ENCODE results near the gene CNTFR. TPM values are rescaled to one million over a fixed set of nuclear protein-coding genes. Genes with fewer than 3 reads are reported as not detected.

CNTFR gene
- total RNA-seq, 2 experiments from 2014 or later: not detected

DNA sequence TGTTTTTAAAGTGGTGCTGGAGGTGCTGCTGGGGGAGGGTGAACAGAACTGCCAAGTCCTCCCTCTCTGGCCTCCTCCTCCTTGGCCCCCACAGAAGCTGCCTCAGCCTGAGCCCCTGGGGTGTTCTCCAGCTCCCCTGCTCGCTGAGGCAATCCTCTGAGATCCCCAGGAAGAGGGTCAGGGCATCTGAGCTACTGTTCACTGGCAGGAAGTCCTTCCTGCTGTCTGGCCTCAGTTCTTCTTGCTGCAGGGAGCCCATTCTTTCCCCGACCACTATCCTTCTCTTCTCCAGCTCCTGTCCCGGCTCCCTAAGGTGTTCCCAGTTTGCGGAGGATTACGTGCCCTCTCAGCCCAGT lies 9.7 kb downstream of the CNTFR start:
- BruUV-seq (replicated peaks): no TSS peak
- Histone ChIP-seq H3K9me2 (ENCODE audit: insufficient read depth, low read length) (no peaks in the 10 kb centered on the region), H4K20me1 (ENCODE audit: insufficient read depth, low read length) (no peaks in the 10 kb centered on the region), H2AFZ (ENCODE audit: low read length) (no peak overlapping the region), H3K36me3 (ENCODE audit: insufficient read depth, low read length) (no peaks in the 10 kb centered on the region), H3K27ac (ENCODE audit: low read depth, low read length, poor library complexity, severe bottlenecking) (no peak overlapping the region), H3K9me3 (ENCODE audit: low read length) (no peaks in the 10 kb centered on the region), H3K79me2 (ENCODE audit: insufficient read depth, low read depth, low read length) (no peaks in the 10 kb centered on the region), H3K4me2 (ENCODE audit: low read length) (no peak overlapping the region), H3K4me1 (ENCODE audit: insufficient read depth, low read length, poor library complexity, severe bottlenecking) (no peaks in the 10 kb centered on the region), H3K4me3 (ENCODE audit: low read depth, low read length, poor library complexity, severe bottlenecking) (no peak overlapping the region)
- CTCF ChIA-PET (ENCODE audit: unreplicated experiment): interaction anchor here (0.9 kb wide), 1 partner anchor 176 kb away, joined by 3 read pairs; no protein-coding TSS in a partner anchor
- DNase-seq (ENCODE audit: low spot score): no peak
- POLR2A ChIA-PET: no interaction called here
- TF ChIP-seq, protein P1, sequence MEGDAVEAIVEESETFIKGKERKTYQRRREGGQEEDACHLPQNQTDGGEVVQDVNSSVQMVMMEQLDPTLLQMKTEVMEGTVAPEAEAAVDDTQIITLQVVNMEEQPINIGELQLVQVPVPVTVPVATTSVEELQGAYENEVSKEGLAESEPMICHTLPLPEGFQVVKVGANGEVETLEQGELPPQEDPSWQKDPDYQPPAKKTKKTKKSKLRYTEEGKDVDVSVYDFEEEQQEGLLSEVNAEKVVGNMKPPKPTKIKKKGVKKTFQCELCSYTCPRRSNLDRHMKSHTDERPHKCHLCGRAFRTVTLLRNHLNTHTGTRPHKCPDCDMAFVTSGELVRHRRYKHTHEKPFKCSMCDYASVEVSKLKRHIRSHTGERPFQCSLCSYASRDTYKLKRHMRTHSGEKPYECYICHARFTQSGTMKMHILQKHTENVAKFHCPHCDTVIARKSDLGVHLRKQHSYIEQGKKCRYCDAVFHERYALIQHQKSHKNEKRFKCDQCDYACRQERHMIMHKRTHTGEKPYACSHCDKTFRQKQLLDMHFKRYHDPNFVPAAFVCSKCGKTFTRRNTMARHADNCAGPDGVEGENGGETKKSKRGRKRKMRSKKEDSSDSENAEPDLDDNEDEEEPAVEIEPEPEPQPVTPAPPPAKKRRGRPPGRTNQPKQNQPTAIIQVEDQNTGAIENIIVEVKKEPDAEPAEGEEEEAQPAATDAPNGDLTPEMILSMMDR (conservative IDR thresholded peaks at IDR 0.05; ENCODE audit: low read length): no peak
- no peak for TF ChIP-seq EZH2phosphoT487 (IDR thresholded peaks at IDR 0.05; ENCODE audit: borderline replicate concordance, low read depth, low read length)
- intact Hi-C loops (cut with micrococcal nuclease; ENCODE audit: unreplicated experiment): no loop called here

DNA sequence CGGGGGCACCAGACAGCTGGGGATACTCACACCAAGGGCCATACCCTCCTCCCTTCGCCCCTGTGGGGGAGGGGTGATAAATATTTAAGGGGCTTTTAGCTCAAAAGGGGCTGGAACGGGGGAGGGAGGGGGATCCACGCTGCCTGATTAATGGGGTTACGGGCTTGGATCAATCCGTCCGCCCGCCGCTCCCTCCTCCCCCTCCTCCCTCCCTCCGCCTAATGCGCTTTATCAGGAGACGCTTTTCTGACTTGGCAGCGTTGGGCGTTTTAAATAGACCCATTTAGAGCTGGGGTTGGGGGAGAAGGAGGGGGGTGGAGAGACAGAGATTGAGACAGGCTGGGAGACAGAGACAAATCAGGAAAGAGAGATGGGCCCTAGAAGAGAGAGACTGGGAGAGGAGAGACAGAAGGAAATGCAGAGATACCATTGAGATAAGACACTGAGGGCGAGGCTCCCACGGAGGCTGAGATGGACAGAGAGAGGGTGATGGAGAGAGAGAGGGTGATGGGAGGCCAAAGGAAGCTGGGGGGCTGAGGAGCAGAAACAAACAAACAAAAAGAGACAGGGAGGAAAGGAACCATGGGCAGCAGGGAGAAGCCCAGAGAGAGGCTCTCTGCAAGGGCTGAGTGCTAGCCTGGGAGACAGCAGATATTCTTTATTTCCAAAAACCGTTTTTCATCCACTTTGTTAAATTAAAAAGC lies 10.3 kb downstream of the CNTFR start:
- Histone ChIP-seq H3K9me3 (ENCODE audit: low read length) (no peaks in the 10 kb centered on the region), H3K4me1 (ENCODE audit: insufficient read depth, low read length, poor library complexity, severe bottlenecking) (no peaks in the 10 kb centered on the region), H3K4me2 (ENCODE audit: low read length) (no peak overlapping the region), H4K20me1 (ENCODE audit: insufficient read depth, low read length) (no peaks in the 10 kb centered on the region), H3K4me3 (ENCODE audit: low read depth, low read length, poor library complexity, severe bottlenecking) (no peak overlapping the region), H3K27ac (ENCODE audit: low read depth, low read length, poor library complexity, severe bottlenecking) (no peak overlapping the region), H3K9me2 (ENCODE audit: insufficient read depth, low read length) (no peaks in the 10 kb centered on the region), H3K79me2 (ENCODE audit: insufficient read depth, low read depth, low read length) (no peaks in the 10 kb centered on the region), H2AFZ (ENCODE audit: low read length) (no peak overlapping the region), H3K36me3 (ENCODE audit: insufficient read depth, low read length) (no peaks in the 10 kb centered on the region)
- CTCF ChIA-PET (ENCODE audit: unreplicated experiment): no interaction called here
- TF ChIP-seq, protein P1 (conservative IDR thresholded peaks at IDR 0.05; ENCODE audit: low read length): no peak
- TF ChIP-seq EZH2phosphoT487 (IDR thresholded peaks at IDR 0.05; ENCODE audit: borderline replicate concordance, low read depth, low read length): peak; percentile 17; the same call in 1 of the 2 replicates
- no peak for DNase-seq (ENCODE audit: low spot score)
- POLR2A ChIA-PET: interaction anchor here (0.6 kb wide), 1 partner anchor 119 kb away, joined by 3 read pairs; no protein-coding TSS in a partner anchor
- intact Hi-C loops (cut with micrococcal nuclease; ENCODE audit: unreplicated experiment): no loop called here
- no TSS peak for BruUV-seq (replicated peaks)

Data from OCI-LY7 (cell line).